Stomach smooth muscle (tissue), 2 donors: Measurements from ENCODE around the gene MELTF.

ENCODE experiments used
- H3K27ac ChIP-seq: one replicate; pipeline ENCODE4 v1.7.0; 2013; ENCODE audit warnings: mild to moderate bottlenecking, low read length, inconsistent platforms
- H3K27me3 ChIP-seq, 2 donors: one replicate each; pipeline ENCODE4 v1.7.0; 2013; ENCODE audit warnings: low read length in 2 of 2; ENCODE audit not compliant: insufficient read depth in 2 of 2, control insufficient read depth in 1 of 2
- H3K36me3 ChIP-seq, 2 donors: one replicate each; pipeline ENCODE4 v1.7.0; 2013; ENCODE audit warnings: low read length in 2 of 2; ENCODE audit not compliant: control insufficient read depth in 2 of 2, insufficient read depth in 2 of 2
- H3K4me1 ChIP-seq: one replicate; pipeline ENCODE4 v1.7.0; 2013; ENCODE audit warnings: low read length; ENCODE audit not compliant: control insufficient read depth, insufficient read depth
- H3K4me3 ChIP-seq, 2 donors: one replicate each; pipeline ENCODE4 v1.7.0; 2013; ENCODE audit warnings: low read length in 2 of 2
- H3K9ac ChIP-seq, 2 donors: one replicate each; pipeline ENCODE4 v1.7.0; 2013; ENCODE audit warnings: low read length in 2 of 2, mild to moderate bottlenecking in 1 of 2
- H3K9me3 ChIP-seq, 2 donors: one replicate each; pipeline ENCODE4 v1.7.0; 2013; ENCODE audit warnings: low read length in 2 of 2; ENCODE audit not compliant: control insufficient read depth in 2 of 2
- donor health status: healthy.
- donor health status: Pancreatic carcinoma.

Gene MELTF

GRCh38 chr3:197008436-197009209, 21.0 kb downstream of the MELTF start:
- Histone ChIP-seq H3K4me3 (no peak overlapping the region), H3K27me3 (no peaks in the 10 kb centered on the region), H3K9ac (no peak overlapping the region), H3K9me3 (no peaks in the 10 kb centered on the region), H3K36me3 (no peaks in the 10 kb centered on the region), H3K4me1 (peaks cover 6% of the 10 kb centered on the region), H3K27ac (no peak overlapping the region)

GRCh38 chr3:197007953-197008352, 21.7 kb downstream of the MELTF start:
- no peaks in the 10 kb centered on the region for H3K27me3 ChIP-seq
- no peak overlapping the region for H3K27ac ChIP-seq
- no peak overlapping the region for H3K4me3 ChIP-seq
- H3K4me1 ChIP-seq = peaks cover 10% of the 10 kb centered on the region
- no peak overlapping the region for H3K9ac ChIP-seq
- no peaks in the 10 kb centered on the region for H3K9me3 ChIP-seq
- H3K36me3 ChIP-seq = no peaks in the 10 kb centered on the region

GRCh38 chr3:197007296-197007940, 22.2 kb downstream of the MELTF start:
- H3K36me3 ChIP-seq = no peaks in the 10 kb centered on the region
- no peaks in the 10 kb centered on the region for H3K9me3 ChIP-seq
- no peaks in the 10 kb centered on the region for H3K27me3 ChIP-seq
- H3K9ac ChIP-seq = no peak overlapping the region
- H3K4me1 ChIP-seq = peaks cover 12% of the 10 kb centered on the region
- H3K27ac ChIP-seq = no peak overlapping the region
- no peak overlapping the region for H3K4me3 ChIP-seq

- no peaks in the 10 kb centered on the region for H3K9me3 ChIP-seq
- H3K27ac ChIP-seq = no peak overlapping the region
- H3K9ac ChIP-seq = no peak overlapping the region
- peaks cover 16% of the 10 kb centered on the region for H3K4me1 ChIP-seq
- no peaks in the 10 kb centered on the region for H3K36me3 ChIP-seq
- no peaks in the 10 kb centered on the region for H3K27me3 ChIP-seq
- no peak overlapping the region for H3K4me3 ChIP-seq
Measured at GRCh38 chr3:197006860-197007259, 22.8 kb downstream of the MELTF start.

GRCh38 chr3:197006446-197006845, 23.2 kb downstream of the MELTF start:
- H3K9me3 ChIP-seq = no peaks in the 10 kb centered on the region
- no peak overlapping the region for H3K4me3 ChIP-seq
- H3K27me3 ChIP-seq = no peaks in the 10 kb centered on the region
- H3K36me3 ChIP-seq = no peaks in the 10 kb centered on the region
- H3K4me1 ChIP-seq = peaks cover 16% of the 10 kb centered on the region
- no peak overlapping the region for H3K27ac ChIP-seq
- no peak overlapping the region for H3K9ac ChIP-seq

- Histone ChIP-seq H3K4me1 (peaks cover 16% of the 10 kb centered on the region), H3K9me3 (no peaks in the 10 kb centered on the region), H3K27ac (no peak overlapping the region), H3K4me3 (peak overlapping the region; percentile 53 to 70), H3K36me3 (no peaks in the 10 kb centered on the region), H3K27me3 (no peaks in the 10 kb centered on the region), H3K9ac (peak overlapping the region; percentile 51 to 59)
Measured at GRCh38 chr3:197003461-197004385, 25.9 kb downstream of the MELTF start.

GRCh38 chr3:197002701-197003454, 26.7 kb downstream of the MELTF start:
- peak overlapping the region; percentile 55 to 82 for H3K9ac ChIP-seq
- H3K9me3 ChIP-seq = no peaks in the 10 kb centered on the region
- H3K4me3 ChIP-seq = peak overlapping the region; percentile 49 to 70
- no peaks in the 10 kb centered on the region for H3K36me3 ChIP-seq
- H3K27me3 ChIP-seq = no peaks in the 10 kb centered on the region
- peak overlapping the region; percentile 31 for H3K27ac ChIP-seq
- peaks cover 16% of the 10 kb centered on the region for H3K4me1 ChIP-seq

GRCh38 chr3:197001972-197002700, 27.5 kb downstream of the MELTF start:
- Histone ChIP-seq H3K27ac (peak overlapping the region; percentile 31), H3K36me3 (no peaks in the 10 kb centered on the region), H3K27me3 (no peaks in the 10 kb centered on the region), H3K9ac (peak overlapping the region; percentile 55 to 82), H3K4me1 (peaks cover 16% of the 10 kb centered on the region), H3K4me3 (peak overlapping the region; percentile 49 to 69), H3K9me3 (no peaks in the 10 kb centered on the region)

- Histone ChIP-seq H3K9me3 (no peaks in the 10 kb centered on the region), H3K4me1 (peaks cover 16% of the 10 kb centered on the region), H3K4me3 (no peak overlapping the region), H3K27me3 (no peaks in the 10 kb centered on the region), H3K27ac (no peak overlapping the region), H3K36me3 (no peaks in the 10 kb centered on the region), H3K9ac (no peak overlapping the region)
Measured at GRCh38 chr3:197001106-197001971, 28.3 kb downstream of the MELTF start.
